ENCODE data around the gene ZNRF2. TPM values are rescaled to one million over a fixed set of nuclear protein-coding genes. Genes with fewer than 3 reads are reported as not detected.

ZNRF2 gene
- 10 to 100 TPM; 10.9 to 16.4 (median 11.8) TPM for polyA plus RNA-seq (ENCODE audit: insufficient read depth in 1 of 5, insufficient read length in 5 of 5, low replicate concordance in 1 of 5)
- long read RNA-seq, donor 1, transcript ZNRF2-201 (5 exons, 3,460 nt) = major isoform, 15 of 21 reads
- long read RNA-seq, donor 1, partial matches to known transcripts = 6 of 21 reads
- long read RNA-seq, donor 1, other reads (novel, unspliced or antisense) = 0 of 21 reads
- long read RNA-seq, donor 2, partial matches to known transcripts = 6 of 9 reads
- long read RNA-seq, donor 2, other reads (novel, unspliced or antisense) = 0 of 9 reads
- long read RNA-seq, donor 3, transcript ZNRF2-201 (5 exons, 3,460 nt) = major isoform, 8 of 22 reads
- long read RNA-seq, donor 3, partial matches to known transcripts = 14 of 22 reads
- long read RNA-seq, donor 3, other reads (novel, unspliced or antisense) = 0 of 22 reads
- long read RNA-seq, donor 4, partial matches to known transcripts = 0 of 4 reads
- long read RNA-seq, donor 4, other reads (novel, unspliced or antisense) = 0 of 4 reads
- long read RNA-seq, donor 5, transcript ZNRF2-201 (5 exons, 3,460 nt) = major isoform, 8 of 22 reads
- long read RNA-seq, donor 5, partial matches to known transcripts = 14 of 22 reads
- long read RNA-seq, donor 5, other reads (novel, unspliced or antisense) = 0 of 22 reads
- long read RNA-seq, donor 6, transcript ZNRF2-201 (5 exons, 3,460 nt) = major isoform, 7 of 19 reads
- long read RNA-seq, donor 6, partial matches to known transcripts = 12 of 19 reads
- long read RNA-seq, donor 6, other reads (novel, unspliced or antisense) = 0 of 19 reads
- long read RNA-seq, donor 7, transcript ZNRF2-201 (5 exons, 3,460 nt) = major isoform, 7 of 15 reads
- long read RNA-seq, donor 7, partial matches to known transcripts = 8 of 15 reads
- long read RNA-seq, donor 7, other reads (novel, unspliced or antisense) = 0 of 15 reads
- long read RNA-seq, donor 8, partial matches to known transcripts = 0 of 4 reads
- long read RNA-seq, donor 8, other reads (novel, unspliced or antisense) = 0 of 4 reads

GRCh38 chr7:30284298-30285066, at the start of gene ZNRF2:
Gene ZNRF2 (plus strand): TSS chr7:30284597. CDS start chr7:30285358, 761 bp downstream.
- peak; percentile 95 for DNase-seq

- DNase-seq = no peak
Measured at GRCh38 chr7:30237271-30237695, 47.1 kb upstream of the ZNRF2 start.

GRCh38 chr7:30238721-30239441, 45.5 kb upstream of the ZNRF2 start:
- no peak for DNase-seq

- DNase-seq = no peak
Measured at GRCh38 chr7:30240106-30240800, 44.1 kb upstream of the ZNRF2 start.

- no peak for DNase-seq
Measured at GRCh38 chr7:30241767-30242166, 42.6 kb upstream of the ZNRF2 start.

- DNase-seq = no peak
Measured at GRCh38 chr7:30244340-30244739, 40.1 kb upstream of the ZNRF2 start.

- DNase-seq = no peak
Measured at GRCh38 chr7:30245913-30246312, 38.5 kb upstream of the ZNRF2 start.

GRCh38 chr7:30246392-30246791, 38.0 kb upstream of the ZNRF2 start:
- DNase-seq = no peak

GRCh38 chr7:30247541-30248401, 36.6 kb upstream of the ZNRF2 start:
- DNase-seq = no peak

GRCh38 chr7:30249316-30249715, 35.1 kb upstream of the ZNRF2 start:
- DNase-seq = no peak

GRCh38 chr7:30249986-30250774, 34.2 kb upstream of the ZNRF2 start:
- DNase-seq = no peak

GRCh38 chr7:30251708-30252329, 32.6 kb upstream of the ZNRF2 start:
- no peak for DNase-seq

- DNase-seq = peak in 1 of 2 donors; percentile 50
Measured at GRCh38 chr7:30252885-30253795, 31.3 kb upstream of the ZNRF2 start.

GRCh38 chr7:30253796-30254165, 30.6 kb upstream of the ZNRF2 start:
- no peak for DNase-seq

GRCh38 chr7:30254248-30254647, 30.1 kb upstream of the ZNRF2 start:
- no peak for DNase-seq

GRCh38 chr7:30254717-30255063, 29.7 kb upstream of the ZNRF2 start:
- DNase-seq = no peak

Measured in right lung (tissue), 10 donors.